SU-DHL-6 (cell line): Measurements from ENCODE around the gene CTSH.

Experiments used
- EZH2phosphoT487 ChIP-seq: fragments of 200-600 bp; sonication (generic), shearing (Covaris generic); conservative IDR thresholded peaks from 2 replicates; pipeline ENCODE4 v1.6.1; 2018; ENCODE audit warnings: mild to moderate bottlenecking, antibody characterized with exemption, low read length, moderate library complexity, mixed read lengths
- TF ChIP-seq, protein P1 (sequence below): fragments of 200-600 bp; sonication (generic); IDR thresholded peaks from one replicate; pipeline ENCODE4 v1.5.1; 2017; ENCODE audit warnings: antibody characterized with exemption, mild to moderate bottlenecking, low read length, moderate library complexity; ENCODE audit not compliant: insufficient read depth, poor library complexity, severe bottlenecking

DNA sequence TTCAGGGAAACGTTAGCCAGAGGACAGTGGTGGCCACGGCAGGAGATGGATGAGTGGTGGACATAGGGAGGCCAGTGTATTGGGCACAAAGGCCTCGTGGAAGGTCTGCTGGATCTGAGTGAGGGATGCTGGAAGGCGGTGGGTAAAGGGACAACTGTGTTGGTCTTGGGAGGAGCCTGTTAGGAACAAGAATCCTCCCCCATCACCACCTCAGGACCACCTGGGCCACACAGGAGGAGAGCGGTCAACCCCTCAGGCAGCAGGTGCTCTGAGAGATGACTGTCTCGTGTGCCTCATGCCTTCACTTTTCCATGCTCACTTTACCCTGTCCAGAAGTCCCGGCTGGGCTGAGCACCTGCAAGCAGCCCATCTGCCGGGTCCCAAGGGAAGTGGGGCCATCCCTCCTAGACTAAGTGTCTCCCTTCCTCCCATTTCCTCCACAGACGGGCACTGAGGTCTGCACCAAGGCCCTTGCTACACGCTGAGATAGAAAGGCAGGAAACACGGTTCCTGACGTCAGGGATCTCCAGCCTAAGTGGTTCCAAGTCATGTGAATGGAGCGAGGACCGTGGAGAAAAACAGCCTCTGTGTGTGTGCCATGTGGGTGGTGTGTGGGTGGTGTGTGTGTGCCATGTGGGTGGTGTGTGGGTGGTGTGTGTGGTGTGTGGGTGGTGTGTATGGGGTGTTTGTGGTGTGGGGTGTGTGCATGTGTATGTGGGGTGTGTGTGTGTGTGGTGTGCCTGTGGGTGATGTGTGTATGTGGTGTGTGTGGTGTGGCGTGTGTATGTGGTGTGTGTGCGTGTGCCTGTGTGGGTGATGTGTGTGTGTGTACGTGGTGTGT lies 47.8 kb upstream of the CTSH start:
- TF ChIP-seq, protein P1, sequence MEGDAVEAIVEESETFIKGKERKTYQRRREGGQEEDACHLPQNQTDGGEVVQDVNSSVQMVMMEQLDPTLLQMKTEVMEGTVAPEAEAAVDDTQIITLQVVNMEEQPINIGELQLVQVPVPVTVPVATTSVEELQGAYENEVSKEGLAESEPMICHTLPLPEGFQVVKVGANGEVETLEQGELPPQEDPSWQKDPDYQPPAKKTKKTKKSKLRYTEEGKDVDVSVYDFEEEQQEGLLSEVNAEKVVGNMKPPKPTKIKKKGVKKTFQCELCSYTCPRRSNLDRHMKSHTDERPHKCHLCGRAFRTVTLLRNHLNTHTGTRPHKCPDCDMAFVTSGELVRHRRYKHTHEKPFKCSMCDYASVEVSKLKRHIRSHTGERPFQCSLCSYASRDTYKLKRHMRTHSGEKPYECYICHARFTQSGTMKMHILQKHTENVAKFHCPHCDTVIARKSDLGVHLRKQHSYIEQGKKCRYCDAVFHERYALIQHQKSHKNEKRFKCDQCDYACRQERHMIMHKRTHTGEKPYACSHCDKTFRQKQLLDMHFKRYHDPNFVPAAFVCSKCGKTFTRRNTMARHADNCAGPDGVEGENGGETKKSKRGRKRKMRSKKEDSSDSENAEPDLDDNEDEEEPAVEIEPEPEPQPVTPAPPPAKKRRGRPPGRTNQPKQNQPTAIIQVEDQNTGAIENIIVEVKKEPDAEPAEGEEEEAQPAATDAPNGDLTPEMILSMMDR = no peak
- TF ChIP-seq EZH2phosphoT487 = no peak
